NCI-H1436 (cell line): ENCODE results near the gene DPF1.
"Not testable (repeated sequence)": the region's sequence is repeated elsewhere in the genome, so short reads cannot be mapped to it uniquely, and the experiment has no call there.

Experiments
- DNase-seq: peaks from one replicate; lab custom pipeline; 2025; lab: John Stamatoyannopoulos, UW

Gene DPF1

DNA sequence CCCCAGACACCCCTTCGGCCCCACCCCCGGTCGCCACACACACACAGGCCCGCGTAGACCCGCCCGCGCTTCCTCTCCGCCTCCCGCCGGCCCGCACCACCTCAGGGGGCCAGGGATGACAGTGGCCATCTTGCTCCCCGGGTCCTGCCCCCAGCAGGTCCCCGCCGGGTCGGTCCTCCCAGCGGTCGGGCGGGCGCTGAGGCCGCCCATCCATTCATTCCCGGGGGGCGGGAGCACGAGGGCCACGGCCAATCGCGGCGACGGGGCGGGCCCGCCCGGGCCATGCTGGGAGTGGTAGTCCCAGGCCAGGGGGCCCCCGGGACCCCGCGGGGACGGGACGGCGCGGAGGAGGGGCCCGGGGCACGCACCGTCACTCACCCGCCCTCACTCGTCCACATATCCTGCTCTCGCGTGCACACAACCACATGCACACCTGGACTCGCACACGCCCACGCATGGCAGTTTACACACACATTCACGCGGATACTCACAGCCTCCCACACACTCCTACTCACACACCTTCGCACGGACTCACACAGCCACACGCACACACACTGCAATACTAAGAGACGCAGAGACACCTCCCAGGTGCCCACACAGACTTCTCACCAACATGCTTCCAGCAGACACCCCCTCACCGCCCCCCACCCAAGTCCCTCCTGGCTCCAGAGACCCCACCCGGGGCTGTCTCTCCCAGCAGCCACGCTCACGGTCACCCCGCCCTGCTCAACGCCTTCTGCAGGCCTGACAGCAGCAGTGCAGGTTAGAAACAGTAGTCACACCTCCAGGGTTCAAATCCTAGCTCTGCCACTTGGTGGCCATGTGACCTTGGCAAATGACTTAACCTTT lies at the start of gene DPF1:
Gene DPF1, minus strand, starts transcription at position 209 of the 849 bp plus-strand sequence. Its CDS starts 80 bp downstream, at position 129.
- DNase-seq, result peak; percentile 82

DNA sequence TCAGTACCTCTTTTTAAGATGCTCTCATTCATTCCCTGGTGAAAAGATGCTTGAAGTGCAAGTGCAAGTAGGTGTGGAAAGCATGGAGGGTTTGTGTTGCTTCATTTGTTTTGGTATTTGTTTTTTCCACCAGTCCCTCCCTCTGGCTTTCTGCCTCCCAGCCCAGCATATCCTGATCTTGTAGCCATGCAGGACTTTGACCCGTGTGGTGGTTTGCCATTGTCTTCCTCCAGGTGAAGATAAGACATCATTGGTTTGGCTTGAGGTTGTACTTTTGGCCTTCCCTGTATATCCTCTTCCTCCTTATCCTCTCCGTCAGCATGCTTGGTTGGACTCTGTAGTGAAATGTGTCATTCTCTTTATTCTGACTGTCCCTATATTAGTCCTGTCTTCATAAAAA lies 49.5 kb upstream of the DPF1 start:
- no peak for DNase-seq

DNA sequence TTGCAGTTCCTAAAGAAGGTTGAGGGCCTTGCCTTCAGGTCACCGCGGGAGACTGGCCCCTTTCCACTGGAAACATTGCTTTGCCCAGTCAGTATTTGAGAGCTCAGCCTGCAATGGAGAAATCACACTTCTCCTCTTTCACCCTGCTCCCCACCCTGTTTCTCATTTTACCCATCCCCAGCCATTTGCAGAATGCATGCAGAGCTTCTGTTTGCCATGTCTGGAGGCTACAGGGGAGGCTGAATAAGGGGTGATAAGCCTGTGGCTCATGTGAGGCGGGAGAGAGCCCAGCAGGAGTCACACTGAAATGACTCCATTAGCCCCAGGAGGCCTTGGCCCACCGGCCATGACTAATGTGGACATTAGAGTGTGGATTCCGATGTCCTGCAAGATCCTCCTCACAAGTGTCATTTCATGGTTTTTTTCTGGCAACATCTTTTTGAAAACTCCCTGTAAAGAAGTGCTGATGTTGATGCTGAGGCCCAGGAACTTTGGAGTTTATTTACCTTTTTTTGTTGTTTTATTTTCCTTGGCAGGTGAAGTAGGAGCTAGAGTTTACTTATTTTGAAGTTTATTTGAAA lies 46.7 kb upstream of the DPF1 start:
- no peak for DNase-seq

DNA sequence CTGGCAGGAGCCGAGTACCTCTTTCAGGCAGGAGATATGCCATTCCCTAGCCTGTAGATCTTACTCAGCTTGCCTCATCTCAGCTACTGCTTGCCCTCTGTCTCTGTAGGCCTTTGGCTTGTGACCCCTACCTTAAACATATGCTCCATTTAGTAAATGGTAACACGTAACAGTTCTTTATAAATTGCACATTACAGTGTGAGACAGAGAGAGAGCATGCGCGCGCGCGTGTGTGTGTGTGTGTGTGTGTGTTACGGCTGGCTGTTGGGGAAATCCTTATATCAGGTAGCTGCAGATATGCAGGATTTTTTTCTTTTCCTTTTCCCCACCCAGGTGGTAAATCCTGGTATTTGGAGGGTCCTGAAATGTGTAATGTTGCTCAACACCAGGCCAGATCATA lies 44.5 kb upstream of the DPF1 start:
- no peak for DNase-seq

DNA sequence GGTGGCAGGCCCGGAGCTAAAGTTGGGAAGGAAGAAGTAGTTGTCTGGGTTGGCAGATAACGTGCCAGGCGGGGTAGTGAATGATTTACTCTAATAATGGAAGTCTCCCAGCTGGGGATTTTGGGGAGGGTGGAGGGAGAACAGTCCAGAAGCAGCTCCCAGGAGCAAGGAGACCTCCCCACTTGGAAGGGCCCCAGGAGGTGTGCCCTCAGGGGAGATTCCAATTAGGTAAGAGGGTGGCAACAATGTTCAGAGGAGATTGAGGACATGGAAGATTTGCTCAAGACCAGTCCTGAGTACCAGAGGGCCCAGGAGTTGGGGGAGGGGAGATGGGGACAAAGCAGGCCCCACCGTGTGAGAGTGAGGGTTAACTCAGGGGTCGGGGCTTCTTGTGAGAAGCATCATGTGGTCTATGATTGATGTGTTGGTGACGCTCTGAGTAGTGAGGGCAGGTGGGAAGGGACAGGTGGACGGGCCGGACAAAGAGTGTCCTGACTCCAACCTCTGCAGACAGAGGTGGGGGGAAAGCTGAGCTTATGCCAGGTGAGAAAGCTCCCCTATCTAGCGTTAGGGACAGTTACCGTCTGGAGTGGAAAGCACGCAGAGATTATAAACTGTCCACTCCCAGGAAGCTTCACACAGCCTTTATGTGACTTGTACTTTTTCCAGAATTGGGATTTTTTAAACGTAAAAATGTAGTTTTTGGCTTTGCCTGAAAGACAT lies 43.9 kb upstream of the DPF1 start:
- DNase-seq, result no peak

- DNase-seq, result no peak
Observed at GRCh38 chr19:38266981-38267597, 43.1 kb upstream of the DPF1 start.

DNA sequence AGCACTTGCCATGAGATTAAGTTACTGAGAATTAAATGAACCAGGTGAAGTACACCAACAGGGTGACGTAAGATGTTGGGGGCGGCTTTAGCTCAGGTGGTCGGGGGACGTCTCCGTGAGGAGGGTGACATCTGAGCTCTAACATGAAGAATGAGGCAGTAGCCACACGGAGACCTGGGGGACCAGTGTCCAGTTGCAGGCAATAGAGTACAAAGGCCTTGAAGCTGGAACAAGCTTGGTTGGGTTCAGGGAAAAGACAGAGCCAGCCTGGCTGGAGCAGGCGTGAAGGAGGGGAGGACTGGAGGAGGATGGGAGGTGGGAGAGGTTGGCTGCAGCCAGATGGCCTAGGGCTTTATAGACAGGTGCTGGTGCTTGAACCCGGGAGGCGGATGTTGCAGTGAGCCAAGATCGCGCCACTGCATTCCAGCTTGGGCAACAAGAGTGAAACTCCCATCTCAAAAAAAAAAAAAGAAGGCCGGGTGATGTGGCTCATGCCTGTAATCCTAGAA lies 42.0 kb upstream of the DPF1 start:
- no peak for DNase-seq

GRCh38 chr19:38265213-38265861 lies 41.3 kb upstream of the DPF1 start:
- no peak for DNase-seq

- DNase-seq, result peak; percentile 99
Observed at GRCh38 chr19:38264486-38265212, 40.6 kb upstream of the DPF1 start, which contains the start of gene SPINT2. SPINT2 (plus strand) TSS chr19:38264573; CDS start chr19:38264893, 320 bp downstream.

DNA sequence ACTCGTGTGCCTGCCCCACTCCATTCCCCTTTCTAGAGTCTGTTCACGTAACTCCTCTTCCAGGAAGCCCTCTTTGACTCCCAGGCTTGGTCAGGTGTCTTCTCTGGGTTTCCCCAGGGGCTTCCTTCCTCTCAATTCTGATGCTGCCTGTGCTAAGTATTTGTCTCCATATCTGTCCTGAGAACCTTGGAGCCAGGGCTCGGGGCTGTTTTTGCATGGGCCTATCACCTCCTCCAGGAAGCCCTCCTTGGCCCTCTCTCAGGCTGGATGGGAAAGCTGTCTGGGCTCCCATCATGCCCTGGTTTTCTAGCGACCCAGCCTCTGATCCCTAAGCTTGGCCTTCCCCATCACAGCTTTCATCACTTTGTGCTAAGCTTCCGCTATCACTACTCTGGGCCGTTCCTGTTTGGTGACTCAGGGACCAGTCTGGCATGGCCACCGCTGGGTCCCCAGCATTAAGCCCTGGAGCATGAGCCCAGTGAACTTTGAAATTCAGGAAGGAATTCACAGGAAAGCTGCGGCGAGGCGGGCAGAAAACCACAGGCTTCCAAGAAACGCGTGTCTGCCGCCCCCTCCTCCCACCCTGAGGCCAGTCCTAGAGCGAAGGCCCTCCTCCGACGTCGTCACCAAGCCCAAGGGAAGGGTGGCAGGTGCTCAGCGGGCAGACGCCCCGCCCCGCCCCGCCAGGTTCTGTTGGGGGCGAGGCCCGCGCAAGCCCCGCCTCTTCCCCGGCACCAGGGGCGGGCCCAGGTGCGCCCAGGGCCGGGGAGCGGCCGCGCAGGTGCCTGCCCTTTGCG lies 39.9 kb upstream of the DPF1 start:
- DNase-seq, result peak; percentile 99

DNA sequence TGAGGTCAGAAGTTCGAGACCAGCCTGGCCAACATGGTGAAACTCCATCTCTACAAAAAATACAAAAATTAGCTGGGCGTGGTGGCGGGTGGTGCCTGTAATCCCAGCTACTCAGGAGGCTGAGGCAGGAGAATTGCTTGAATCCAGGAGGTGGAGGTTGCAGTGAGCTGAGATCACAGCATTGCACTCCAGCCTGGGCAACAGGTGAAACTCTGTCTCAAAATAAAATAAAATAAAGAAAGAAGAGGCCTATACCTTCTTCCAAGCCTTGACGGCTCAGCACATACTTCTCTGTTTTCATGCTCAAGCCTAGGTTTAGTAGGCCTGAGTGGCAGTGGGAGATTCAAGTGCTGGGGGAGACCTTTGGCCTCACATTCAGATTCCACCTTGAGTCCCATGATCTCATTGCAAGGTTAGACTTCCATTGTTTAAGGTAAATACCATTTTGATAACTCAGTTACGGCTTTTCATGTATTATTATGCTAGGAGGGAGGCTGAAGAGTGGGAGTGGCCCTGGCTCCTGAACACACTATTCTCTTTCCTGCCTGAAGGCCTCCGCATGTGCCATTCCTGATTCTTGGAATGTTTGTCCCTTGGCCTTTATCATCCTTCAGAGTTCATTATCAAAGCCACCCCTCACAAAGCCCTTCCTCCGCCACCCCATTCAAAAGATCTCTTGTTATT lies 38.7 kb upstream of the DPF1 start:
- no peak for DNase-seq

DNA sequence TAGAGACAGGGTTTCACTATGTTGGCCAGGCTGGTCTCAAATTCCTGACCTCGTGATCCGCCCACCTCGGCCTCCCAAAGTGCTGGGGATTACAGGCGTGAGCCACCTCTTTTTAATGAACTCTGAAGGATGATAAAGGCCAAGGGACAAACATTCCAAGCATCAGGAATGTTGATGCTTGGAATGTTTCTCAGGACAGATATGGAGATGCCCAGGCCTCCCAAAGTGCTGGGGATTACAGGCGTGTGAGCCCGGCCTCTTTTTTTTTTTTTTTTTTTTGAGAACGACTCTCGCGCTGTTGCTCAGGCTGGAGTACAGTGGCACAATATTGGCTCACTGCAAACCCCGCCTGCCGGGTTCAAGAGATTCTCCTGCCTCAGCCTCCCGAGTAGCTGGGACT lies 37.9 kb upstream of the DPF1 start:
- not testable (repeated sequence) for DNase-seq

GRCh38 chr19:38255383-38256014 lies 31.5 kb upstream of the DPF1 start:
- no peak for DNase-seq

GRCh38 chr19:38253788-38254187 lies 29.8 kb upstream of the DPF1 start:
- DNase-seq, result no peak

- DNase-seq, result no peak
Observed at GRCh38 chr19:38252941-38253691, 29.1 kb upstream of the DPF1 start.

DNA sequence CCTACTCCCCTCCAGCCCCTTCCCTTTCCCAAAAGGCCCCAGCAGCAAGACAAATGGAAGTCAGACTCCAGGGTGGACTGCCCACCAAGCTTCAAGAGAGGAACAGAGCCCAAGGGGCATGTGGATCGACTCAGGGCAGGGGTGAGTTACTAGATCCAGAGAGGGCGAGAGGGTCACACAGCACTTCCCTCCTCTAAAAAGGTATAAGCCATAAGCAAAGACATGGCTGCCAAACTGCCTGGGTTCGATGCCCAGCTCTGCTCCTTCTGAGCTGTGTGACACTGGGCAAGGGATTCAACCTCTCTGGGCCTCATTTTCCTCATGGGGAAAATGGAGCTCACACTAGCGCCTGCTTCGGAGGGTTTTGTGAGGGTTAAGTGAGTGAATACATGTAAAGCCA lies 28.4 kb upstream of the DPF1 start:
- DNase-seq, result no peak

- no peak for DNase-seq
Observed at GRCh38 chr19:38251564-38252051, 27.6 kb upstream of the DPF1 start.
